ENCODE data around the gene COPB1. TPM values are rescaled to one million over a fixed set of nuclear protein-coding genes. Genes with fewer than 3 reads are reported as not detected.

Gene COPB1
- total RNA-seq, 2 experiments from 2014 or later = 81.7 to 93.4 TPM

- BruUV-seq (replicated peaks) = no TSS peak
- H3K4me3 ChIP-seq (ENCODE audit: low read depth, low read length, poor library complexity, severe bottlenecking) = no peak overlapping the region
- ChIA-PET POLR2A (interaction anchor here (0.7 to 1.2 kb wide), 4 partner anchors 16 to 1500 kb away, joined by 3 to 4 read pairs (median 4); partner anchors contain the start of gene PSMA1), CTCF (ENCODE audit: unreplicated experiment) (no interaction called here)
- H3K79me2 ChIP-seq (ENCODE audit: insufficient read depth, low read depth, low read length) = no peaks in the 10 kb centered on the region
- TF ChIP-seq, protein P1, sequence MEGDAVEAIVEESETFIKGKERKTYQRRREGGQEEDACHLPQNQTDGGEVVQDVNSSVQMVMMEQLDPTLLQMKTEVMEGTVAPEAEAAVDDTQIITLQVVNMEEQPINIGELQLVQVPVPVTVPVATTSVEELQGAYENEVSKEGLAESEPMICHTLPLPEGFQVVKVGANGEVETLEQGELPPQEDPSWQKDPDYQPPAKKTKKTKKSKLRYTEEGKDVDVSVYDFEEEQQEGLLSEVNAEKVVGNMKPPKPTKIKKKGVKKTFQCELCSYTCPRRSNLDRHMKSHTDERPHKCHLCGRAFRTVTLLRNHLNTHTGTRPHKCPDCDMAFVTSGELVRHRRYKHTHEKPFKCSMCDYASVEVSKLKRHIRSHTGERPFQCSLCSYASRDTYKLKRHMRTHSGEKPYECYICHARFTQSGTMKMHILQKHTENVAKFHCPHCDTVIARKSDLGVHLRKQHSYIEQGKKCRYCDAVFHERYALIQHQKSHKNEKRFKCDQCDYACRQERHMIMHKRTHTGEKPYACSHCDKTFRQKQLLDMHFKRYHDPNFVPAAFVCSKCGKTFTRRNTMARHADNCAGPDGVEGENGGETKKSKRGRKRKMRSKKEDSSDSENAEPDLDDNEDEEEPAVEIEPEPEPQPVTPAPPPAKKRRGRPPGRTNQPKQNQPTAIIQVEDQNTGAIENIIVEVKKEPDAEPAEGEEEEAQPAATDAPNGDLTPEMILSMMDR (conservative IDR thresholded peaks at IDR 0.05; ENCODE audit: low read length) = no peak
- TF ChIP-seq EZH2phosphoT487 (IDR thresholded peaks at IDR 0.05; ENCODE audit: borderline replicate concordance, low read depth, low read length) = no peak
- no peaks in the 10 kb centered on the region for H3K36me3 ChIP-seq (ENCODE audit: insufficient read depth, low read length)
- no peaks in the 10 kb centered on the region for H3K9me2 ChIP-seq (ENCODE audit: insufficient read depth, low read length)
- H3K4me2 ChIP-seq (ENCODE audit: low read length) = no peak overlapping the region
- H3K9me3 ChIP-seq (ENCODE audit: low read length) = no peaks in the 10 kb centered on the region
- H3K4me1 ChIP-seq (ENCODE audit: insufficient read depth, low read length, poor library complexity, severe bottlenecking) = no peaks in the 10 kb centered on the region
- intact Hi-C loops (cut with micrococcal nuclease; ENCODE audit: unreplicated experiment) = loop anchor here (5.0 to 10.0 kb wide), 2 partner anchors 98 to 226 kb away; no protein-coding TSS in a partner anchor
- no peak overlapping the region for H2AFZ ChIP-seq (ENCODE audit: low read length)
- H4K20me1 ChIP-seq (ENCODE audit: insufficient read depth, low read length) = no peaks in the 10 kb centered on the region
- H3K27ac ChIP-seq (ENCODE audit: low read depth, low read length, poor library complexity, severe bottlenecking) = no peak overlapping the region
- no peak for DNase-seq (ENCODE audit: low spot score)
These were observed 39.4 kb upstream of the COPB1 start for GRCh38 chr11:14538926-14539554.

DNA sequence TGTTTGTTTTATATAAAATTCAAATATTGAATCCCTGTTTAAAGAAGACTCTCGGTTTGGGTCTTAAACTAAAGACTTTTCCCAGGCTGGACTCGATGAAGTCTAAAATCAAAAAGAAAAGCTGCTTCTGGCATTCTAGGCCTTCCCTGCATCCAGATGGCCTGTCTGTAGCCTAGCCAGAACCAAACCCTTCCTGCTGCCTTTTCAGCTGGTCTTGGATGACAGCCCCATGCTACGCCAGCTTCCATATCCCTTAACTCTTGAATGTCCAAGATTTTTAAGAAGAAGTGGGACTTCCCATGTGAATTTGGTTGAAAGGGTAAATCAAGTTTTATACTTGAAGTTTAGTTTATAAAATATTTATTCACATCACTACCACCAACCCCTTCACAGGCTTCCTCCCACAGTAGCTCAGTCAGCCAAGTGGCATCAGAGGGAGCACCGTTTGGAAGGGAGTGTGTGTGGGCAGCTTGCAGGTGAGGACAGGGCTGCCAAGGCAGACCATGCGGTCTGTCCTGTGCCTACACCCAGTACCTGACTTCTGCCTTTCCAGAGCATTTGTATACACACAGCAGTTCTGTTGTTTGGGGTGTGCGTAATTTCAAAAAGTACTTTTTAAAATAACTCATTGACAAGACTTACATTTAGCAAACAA, 38.8 kb upstream of the COPB1 start:
- H3K27ac ChIP-seq (ENCODE audit: low read depth, low read length, poor library complexity, severe bottlenecking) = no peak overlapping the region
- no peak overlapping the region for H3K4me3 ChIP-seq (ENCODE audit: low read depth, low read length, poor library complexity, severe bottlenecking)
- no peak for TF ChIP-seq EZH2phosphoT487 (IDR thresholded peaks at IDR 0.05; ENCODE audit: borderline replicate concordance, low read depth, low read length)
- TF ChIP-seq, protein P1 (conservative IDR thresholded peaks at IDR 0.05; ENCODE audit: low read length) = no peak
- no peaks in the 10 kb centered on the region for H3K4me1 ChIP-seq (ENCODE audit: insufficient read depth, low read length, poor library complexity, severe bottlenecking)
- no TSS peak for BruUV-seq (replicated peaks)
- DNase-seq (ENCODE audit: low spot score) = no peak
- H3K79me2 ChIP-seq (ENCODE audit: insufficient read depth, low read depth, low read length) = no peaks in the 10 kb centered on the region
- H3K9me2 ChIP-seq (ENCODE audit: insufficient read depth, low read length) = no peaks in the 10 kb centered on the region
- H3K9me3 ChIP-seq (ENCODE audit: low read length) = no peaks in the 10 kb centered on the region
- H3K4me2 ChIP-seq (ENCODE audit: low read length) = no peak overlapping the region
- no peaks in the 10 kb centered on the region for H3K36me3 ChIP-seq (ENCODE audit: insufficient read depth, low read length)
- ChIA-PET POLR2A (interaction anchor here (0.7 kb wide), 3 partner anchors 37 to 232 kb away, joined by 3 to 6 read pairs (median 4); no protein-coding TSS in a partner anchor), CTCF (ENCODE audit: unreplicated experiment) (no interaction called here)
- no peak overlapping the region for H2AFZ ChIP-seq (ENCODE audit: low read length)
- no peaks in the 10 kb centered on the region for H4K20me1 ChIP-seq (ENCODE audit: insufficient read depth, low read length)
- intact Hi-C loops (cut with micrococcal nuclease; ENCODE audit: unreplicated experiment) = loop anchor here (5.0 to 10.0 kb wide), 2 partner anchors 99 to 226 kb away; no protein-coding TSS in a partner anchor
